ENCODE results near the gene EPB41. TPM values are rescaled to one million over a fixed set of nuclear protein-coding genes. Genes with fewer than 3 reads are reported as not detected.
"Not testable (repeated sequence)": the region's sequence is repeated elsewhere in the genome, so short reads cannot be mapped to it uniquely, and the experiment has no call there.

EPB41 gene
- total and polyA plus RNA-seq, 2 of the 4 experiments (the other 2 are of a cell fraction), result 4.6 to 10.0 TPM

GRCh38 chr1:29108041-29108440 is 193.7 kb downstream of the EPB41 start:
- in situ Hi-C loops (cut with MboI; ENCODE audit: low sequenced_read_pairs); H3K18ac ChIP-seq (ENCODE audit: low read depth, low read length); H3K23ac ChIP-seq (ENCODE audit: low read depth, low read length); H2AK5ac ChIP-seq (ENCODE audit: low read depth, low read length); H2AFZ ChIP-seq (replicated peaks; ENCODE audit: low read length, poor library complexity); H4K8ac ChIP-seq (ENCODE audit: low read depth in 2 of 2, low read length in 2 of 2); H3K27ac ChIP-seq (ENCODE audit: insufficient read depth, low read length); H3K4me1 ChIP-seq (ENCODE audit: control insufficient read depth, insufficient read depth, low read length); H3K36me3 ChIP-seq (ENCODE audit: control insufficient read depth, insufficient read depth, low read length); DNase-seq; H3K9ac ChIP-seq (ENCODE audit: low read depth, low read length); H2BK120ac ChIP-seq (ENCODE audit: low read depth, low read length); H2BK5ac ChIP-seq (ENCODE audit: low read depth, low read length, poor library complexity, severe bottlenecking); H3K4me2 ChIP-seq (ENCODE audit: low read depth, low read length); POLR2A ChIA-PET (ENCODE audit: unreplicated experiment); dilution Hi-C loops (cut with HindIII; ENCODE audit: low sequenced_read_pairs, unreplicated experiment); H3K9me3 ChIP-seq (ENCODE audit: control insufficient read depth, insufficient read depth, low read length); H3K4ac ChIP-seq (ENCODE audit: low read depth, low read length); H2BK20ac ChIP-seq (ENCODE audit: low read depth, low read length); H3K56ac ChIP-seq (ENCODE audit: extremely low read depth, insufficient read depth, low read length); H2AK9ac ChIP-seq (replicated peaks; ENCODE audit: low read depth, low read length, poor library complexity); BruUV-seq (replicated peaks); H3K27me3 ChIP-seq (ENCODE audit: control insufficient read depth, insufficient read depth, low read length); ATAC-seq (ENCODE audit: low read depth); intact Hi-C loops (cut with micrococcal nuclease); H3K79me1 ChIP-seq (ENCODE audit: low read depth in 1 of 2, low read length in 2 of 2); H3K14ac ChIP-seq (replicated peaks; ENCODE audit: low read depth, low read length); H2BK15ac ChIP-seq (ENCODE audit: low read depth, low read length); H3K4me3 ChIP-seq (ENCODE audit: insufficient read depth, low read depth, low read length); H3K9me1 ChIP-seq (ENCODE audit: insufficient read depth, low read length); H4K5ac ChIP-seq (ENCODE audit: low read depth, low read length); H4K20me1 ChIP-seq (ENCODE audit: insufficient read depth, low read length); H4K91ac ChIP-seq (ENCODE audit: insufficient read depth, low read depth, low read length): not testable (repeated sequence)
- peak; percentile 14; the same call in 1 of the 2 replicates for TF ChIP-seq CEBPB (IDR thresholded peaks at IDR 0.05; ENCODE audit: low read depth, low read length)
- WGBS, 2 experiments (ENCODE audit: extremely low coverage in 2 of 2, insufficient read length in 1 of 2), result no CpG with 5 or more reads among the region's 6 CpGs
- CTCF ChIA-PET, result interaction anchor here (0.6 kb wide), 1 partner anchor 60 kb away, joined by 3 read pairs; no protein-coding TSS in a partner anchor

All from IMR-90 (cell line).